Measurements from ENCODE around the gene CHTOP.
"Not testable (repeated sequence)": the region's sequence is repeated elsewhere in the genome, so short reads cannot be mapped to it uniquely, and the experiment has no call there.

Gene CHTOP, protein sequence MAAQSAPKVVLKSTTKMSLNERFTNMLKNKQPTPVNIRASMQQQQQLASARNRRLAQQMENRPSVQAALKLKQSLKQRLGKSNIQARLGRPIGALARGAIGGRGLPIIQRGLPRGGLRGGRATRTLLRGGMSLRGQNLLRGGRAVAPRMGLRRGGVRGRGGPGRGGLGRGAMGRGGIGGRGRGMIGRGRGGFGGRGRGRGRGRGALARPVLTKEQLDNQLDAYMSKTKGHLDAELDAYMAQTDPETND

GRCh38 chr1:153633754-153634665 is at the start of gene CHTOP:
Gene CHTOP, plus strand, starts transcription at chr1:153634066. Its CDS starts 2,523 bp downstream, at chr1:153636589.
- in situ Hi-C loops (cut with HindIII; ENCODE audit: low sequenced_read_pairs) = no loop called here

- in situ Hi-C loops (cut with HindIII; ENCODE audit: low sequenced_read_pairs) = no loop called here
Observed at GRCh38 chr1:153585006-153585405, 48.9 kb upstream of the CHTOP start.

DNA sequence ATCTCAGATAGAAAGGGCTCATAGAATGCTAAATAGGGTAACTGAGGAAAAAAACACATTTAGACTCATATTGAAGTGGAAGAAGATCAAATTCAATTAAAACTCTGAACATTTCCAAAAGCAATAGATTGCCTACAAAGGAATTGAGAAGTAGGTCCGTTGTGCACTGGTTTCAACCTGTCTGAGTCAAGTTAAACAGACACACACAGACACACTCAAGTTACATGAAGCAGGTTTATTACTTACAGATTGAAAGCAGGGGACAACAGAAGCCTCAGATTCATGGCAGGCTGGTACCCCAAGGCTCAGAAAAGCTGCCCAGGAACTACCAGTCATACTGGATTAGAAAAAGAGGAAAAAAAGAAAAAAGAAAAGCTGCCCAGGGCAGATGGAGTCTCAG is 47.5 kb upstream of the CHTOP start:
- in situ Hi-C loops (cut with HindIII; ENCODE audit: low sequenced_read_pairs) = no loop called here

- in situ Hi-C loops (cut with HindIII; ENCODE audit: low sequenced_read_pairs) = no loop called here
Observed at GRCh38 chr1:153587314-153587713, 46.6 kb upstream of the CHTOP start.

GRCh38 chr1:153588033-153588432 is 45.8 kb upstream of the CHTOP start:
- in situ Hi-C loops (cut with HindIII; ENCODE audit: low sequenced_read_pairs) = not testable (repeated sequence)

GRCh38 chr1:153588482-153588881 is 45.4 kb upstream of the CHTOP start:
- in situ Hi-C loops (cut with HindIII; ENCODE audit: low sequenced_read_pairs) = no loop called here

GRCh38 chr1:153592748-153593147 is 41.1 kb upstream of the CHTOP start:
- in situ Hi-C loops (cut with HindIII; ENCODE audit: low sequenced_read_pairs) = no loop called here

GRCh38 chr1:153597206-153597605 is 36.7 kb upstream of the CHTOP start:
- in situ Hi-C loops (cut with HindIII; ENCODE audit: low sequenced_read_pairs) = no loop called here

GRCh38 chr1:153598309-153599172 is 35.3 kb upstream of the CHTOP start:
- in situ Hi-C loops (cut with HindIII; ENCODE audit: low sequenced_read_pairs) = no loop called here

GRCh38 chr1:153599847-153600246 is 34.0 kb upstream of the CHTOP start:
- in situ Hi-C loops (cut with HindIII; ENCODE audit: low sequenced_read_pairs) = no loop called here

DNA sequence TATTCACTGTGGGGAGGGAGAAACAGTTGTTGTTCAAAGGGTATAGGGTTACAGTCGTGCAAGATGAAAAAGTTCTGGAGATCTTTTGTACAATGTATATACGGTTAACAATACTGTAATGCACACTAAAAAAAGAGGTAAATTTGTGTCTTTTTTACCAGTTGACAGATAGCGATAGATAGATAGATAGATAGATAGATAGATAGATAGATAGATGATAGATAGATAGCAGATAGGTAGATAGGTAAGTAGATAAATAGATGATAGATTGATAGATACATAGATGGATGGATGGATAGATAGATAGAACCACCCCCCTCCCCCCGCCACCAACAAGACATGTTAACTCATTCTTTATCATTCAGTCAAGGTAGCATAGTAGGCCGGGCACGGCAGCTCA is 31.1 kb upstream of the CHTOP start:
- in situ Hi-C loops (cut with HindIII; ENCODE audit: low sequenced_read_pairs) = no loop called here

DNA sequence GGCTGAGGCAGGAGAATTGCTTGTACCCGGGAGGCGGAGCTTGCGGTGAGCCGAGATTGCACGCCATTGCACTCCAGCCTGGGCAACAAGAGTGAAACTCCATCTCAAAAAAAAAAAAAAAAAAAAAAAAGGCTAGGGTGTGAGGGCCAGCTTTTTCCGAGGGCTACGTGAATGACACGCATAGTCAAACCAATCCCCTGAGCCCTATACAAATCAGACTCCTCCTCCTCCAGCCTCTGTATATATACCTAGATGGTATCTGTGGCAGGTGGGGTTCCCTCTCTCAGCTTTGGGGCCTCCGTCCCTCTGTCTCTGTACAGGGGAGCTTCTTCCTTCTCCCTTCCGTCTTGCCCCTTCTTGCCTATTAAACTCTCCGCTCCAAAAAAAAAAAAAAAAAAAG is 27.7 kb upstream of the CHTOP start:
- in situ Hi-C loops (cut with HindIII; ENCODE audit: low sequenced_read_pairs) = no loop called here

DNA sequence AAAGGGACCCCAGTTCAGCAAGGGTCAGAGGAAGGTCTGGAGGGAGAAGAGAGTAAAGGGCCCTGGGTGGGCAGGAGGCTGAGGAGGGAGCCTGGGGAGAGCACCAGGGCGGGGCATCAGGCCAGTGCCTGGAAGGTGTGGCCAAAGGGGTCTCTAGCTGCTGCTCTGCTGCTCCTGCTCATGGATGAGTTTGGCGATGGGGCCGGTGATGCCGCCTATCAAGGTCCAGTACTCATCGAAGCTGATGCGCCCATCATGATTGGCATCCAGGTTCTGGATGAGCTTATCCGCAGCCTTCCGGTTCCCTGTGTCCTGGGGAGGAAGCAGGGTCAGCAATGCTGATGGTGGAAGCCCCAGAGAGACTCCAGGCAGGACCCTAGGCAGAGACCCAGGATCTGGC is 26.5 kb upstream of the CHTOP start:
- in situ Hi-C loops (cut with HindIII; ENCODE audit: low sequenced_read_pairs) = no loop called here

DNA sequence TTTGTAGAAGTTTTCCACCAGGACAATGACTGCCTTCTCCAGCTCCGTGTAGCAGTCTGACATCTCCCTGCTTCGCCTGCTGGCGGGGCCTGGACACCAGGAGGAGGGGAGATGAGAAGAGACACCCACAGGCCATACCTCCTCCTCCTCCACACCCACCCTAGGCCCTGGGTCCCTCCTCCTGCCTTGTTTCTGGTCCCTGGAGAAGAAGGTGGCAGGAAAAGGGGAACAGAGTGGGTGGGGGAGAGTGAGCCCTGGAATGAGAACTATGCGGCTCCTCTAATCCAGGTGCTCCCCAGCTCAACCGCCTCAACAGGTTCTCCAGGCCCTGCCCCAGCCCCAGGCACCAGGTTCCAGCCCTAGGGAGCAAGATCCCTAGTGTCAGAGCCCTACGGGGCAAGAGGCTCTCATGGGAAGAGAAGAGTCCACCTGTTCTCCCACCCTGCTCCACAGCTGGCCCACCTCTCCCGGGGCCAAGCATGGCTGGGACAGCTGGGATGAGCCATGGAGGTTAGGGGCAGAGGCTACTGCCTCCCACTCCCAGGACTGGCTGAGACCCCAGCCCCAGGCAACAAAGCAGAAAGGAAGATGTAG is 25.7 kb upstream of the CHTOP start:
- in situ Hi-C loops (cut with HindIII; ENCODE audit: low sequenced_read_pairs) = no loop called here

GRCh38 chr1:153608742-153609584 is 24.9 kb upstream of the CHTOP start:
- in situ Hi-C loops (cut with HindIII; ENCODE audit: low sequenced_read_pairs) = no loop called here

GRCh38 chr1:153609585-153609907 is 24.3 kb upstream of the CHTOP start:
- in situ Hi-C loops (cut with HindIII; ENCODE audit: low sequenced_read_pairs) = no loop called here

- in situ Hi-C loops (cut with HindIII; ENCODE audit: low sequenced_read_pairs) = no loop called here
Observed at GRCh38 chr1:153610334-153610733, 23.5 kb upstream of the CHTOP start.

DNA sequence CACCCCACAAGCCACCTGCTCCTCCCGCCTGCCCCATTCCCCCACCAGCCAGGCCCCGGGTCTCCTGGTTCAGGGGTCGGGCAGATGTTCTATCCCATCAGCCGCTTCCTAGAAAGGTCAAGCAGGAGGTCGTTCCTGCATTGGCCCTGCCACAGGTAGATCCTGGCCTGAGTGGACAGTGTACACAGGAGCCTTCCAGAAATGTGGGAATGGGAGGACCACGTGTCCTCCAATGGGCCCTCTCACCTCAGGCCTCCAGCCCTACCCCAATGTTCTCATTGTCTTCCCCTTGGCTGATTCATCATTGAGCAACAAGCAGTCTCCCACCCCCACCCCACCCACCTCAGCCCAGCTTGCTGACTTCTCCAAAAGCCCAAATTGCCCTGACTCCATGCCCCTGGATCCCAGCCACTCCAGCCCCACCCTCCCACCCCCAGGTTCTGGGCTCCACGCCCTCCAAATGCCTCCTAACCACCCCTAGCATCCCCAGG is 23.0 kb upstream of the CHTOP start:
- in situ Hi-C loops (cut with HindIII; ENCODE audit: low sequenced_read_pairs) = no loop called here

- in situ Hi-C loops (cut with HindIII; ENCODE audit: low sequenced_read_pairs) = no loop called here
Observed at GRCh38 chr1:153611356-153611755, 22.5 kb upstream of the CHTOP start.

Data from endothelial cell of hepatic sinusoid (primary cell).